ENCODE results near the gene SDK2.

DNA sequence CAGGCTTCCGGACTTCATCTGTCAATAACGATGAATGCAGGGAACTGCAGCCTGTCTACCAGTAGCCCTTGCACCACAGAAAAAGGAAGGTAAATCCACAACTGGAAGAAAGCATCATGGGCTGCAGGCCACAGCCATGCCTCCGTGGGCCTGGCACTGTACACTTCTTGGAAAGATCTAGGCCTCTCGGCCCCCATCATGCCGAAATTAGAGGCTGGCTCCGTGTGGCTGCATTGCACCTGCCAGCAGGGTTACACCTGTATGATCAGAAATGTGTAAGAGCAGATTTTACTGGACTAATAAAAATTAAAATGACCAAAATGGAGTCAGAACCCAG lies 52.2 kb downstream of the SDK2 start:
- TF ChIP-seq, protein P1, sequence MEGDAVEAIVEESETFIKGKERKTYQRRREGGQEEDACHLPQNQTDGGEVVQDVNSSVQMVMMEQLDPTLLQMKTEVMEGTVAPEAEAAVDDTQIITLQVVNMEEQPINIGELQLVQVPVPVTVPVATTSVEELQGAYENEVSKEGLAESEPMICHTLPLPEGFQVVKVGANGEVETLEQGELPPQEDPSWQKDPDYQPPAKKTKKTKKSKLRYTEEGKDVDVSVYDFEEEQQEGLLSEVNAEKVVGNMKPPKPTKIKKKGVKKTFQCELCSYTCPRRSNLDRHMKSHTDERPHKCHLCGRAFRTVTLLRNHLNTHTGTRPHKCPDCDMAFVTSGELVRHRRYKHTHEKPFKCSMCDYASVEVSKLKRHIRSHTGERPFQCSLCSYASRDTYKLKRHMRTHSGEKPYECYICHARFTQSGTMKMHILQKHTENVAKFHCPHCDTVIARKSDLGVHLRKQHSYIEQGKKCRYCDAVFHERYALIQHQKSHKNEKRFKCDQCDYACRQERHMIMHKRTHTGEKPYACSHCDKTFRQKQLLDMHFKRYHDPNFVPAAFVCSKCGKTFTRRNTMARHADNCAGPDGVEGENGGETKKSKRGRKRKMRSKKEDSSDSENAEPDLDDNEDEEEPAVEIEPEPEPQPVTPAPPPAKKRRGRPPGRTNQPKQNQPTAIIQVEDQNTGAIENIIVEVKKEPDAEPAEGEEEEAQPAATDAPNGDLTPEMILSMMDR (IDR thresholded peaks at IDR 0.05): no peak
- TF ChIP-seq NRF1 (IDR thresholded peaks at IDR 0.05; ENCODE audit: low read depth, low read length) (no peak), POLR2AphosphoS5 (IDR thresholded peaks at IDR 0.05; ENCODE audit: low read depth, low read length) (no peak), YY1 (IDR thresholded peaks at IDR 0.05; ENCODE audit: low read depth) (no peak), CHD2 (IDR thresholded peaks at IDR 0.05; ENCODE audit: low read length, partially characterized antibody) (no peak), TAF1 (IDR thresholded peaks at IDR 0.05; ENCODE audit: borderline replicate concordance, low read depth, low read length) (no peak), EP300 (IDR thresholded peaks at IDR 0.05; ENCODE audit: borderline replicate concordance in 1 of 2, low read depth in 1 of 2, low read length in 1 of 2) (no peak)
- TF ChIP-seq, protein P2, sequence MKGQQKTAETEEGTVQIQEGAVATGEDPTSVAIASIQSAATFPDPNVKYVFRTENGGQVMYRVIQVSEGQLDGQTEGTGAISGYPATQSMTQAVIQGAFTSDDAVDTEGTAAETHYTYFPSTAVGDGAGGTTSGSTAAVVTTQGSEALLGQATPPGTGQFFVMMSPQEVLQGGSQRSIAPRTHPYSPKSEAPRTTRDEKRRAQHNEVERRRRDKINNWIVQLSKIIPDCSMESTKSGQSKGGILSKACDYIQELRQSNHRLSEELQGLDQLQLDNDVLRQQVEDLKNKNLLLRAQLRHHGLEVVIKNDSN (IDR thresholded peaks at IDR 0.05; ENCODE audit: borderline replicate concordance, low read depth): no peak
- TF ChIP-seq, protein P3, sequence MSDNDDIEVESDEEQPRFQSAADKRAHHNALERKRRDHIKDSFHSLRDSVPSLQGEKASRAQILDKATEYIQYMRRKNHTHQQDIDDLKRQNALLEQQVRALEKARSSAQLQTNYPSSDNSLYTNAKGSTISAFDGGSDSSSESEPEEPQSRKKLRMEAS (IDR thresholded peaks at IDR 0.05; ENCODE audit: low read depth): no peak
